Breast epithelium (tissue), 3 donors: ENCODE results near the gene ABTB1.

Experiments used
- POLR2AphosphoS5 ChIP-seq, 3 donors: sonication (generic); formaldehyde crosslinking; IDR thresholded peaks; one replicate each; pipeline ENCODE4 v1.6.1; 2017; ENCODE audit warnings: antibody characterized with exemption in 3 of 3
- TF ChIP-seq, protein P1 (sequence below), 3 donors: fragments of 450-650 bp; IDR thresholded peaks; one replicate each; pipeline ENCODE4 v1.5.1; 2016 to 2017; ENCODE audit warnings: antibody characterized with exemption in 3 of 3, mild to moderate bottlenecking in 3 of 3, moderate library complexity in 3 of 3

DNA sequence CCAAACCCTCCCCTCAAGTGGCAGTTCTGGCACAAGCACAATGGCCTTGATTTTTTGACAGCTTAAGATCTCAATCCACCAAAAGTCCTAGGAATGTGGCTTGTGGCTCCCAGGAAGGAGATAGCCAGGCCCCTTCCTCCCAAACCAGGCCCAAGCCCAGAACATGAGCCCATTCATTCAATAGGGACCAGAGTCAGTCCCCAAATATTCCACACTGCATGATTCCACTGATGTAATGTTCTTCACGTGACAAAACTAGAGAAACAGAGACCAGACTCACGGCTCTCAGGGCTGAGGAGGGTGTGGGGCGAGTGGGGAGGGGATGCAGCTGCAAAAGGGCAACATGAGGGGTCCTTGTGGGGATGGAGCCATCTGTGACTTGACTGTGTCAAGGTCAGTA lies 25.5 kb downstream of the ABTB1 start:
- TF ChIP-seq POLR2AphosphoS5 (IDR thresholded peaks at IDR 0.05) = no peak
- TF ChIP-seq, protein P1, sequence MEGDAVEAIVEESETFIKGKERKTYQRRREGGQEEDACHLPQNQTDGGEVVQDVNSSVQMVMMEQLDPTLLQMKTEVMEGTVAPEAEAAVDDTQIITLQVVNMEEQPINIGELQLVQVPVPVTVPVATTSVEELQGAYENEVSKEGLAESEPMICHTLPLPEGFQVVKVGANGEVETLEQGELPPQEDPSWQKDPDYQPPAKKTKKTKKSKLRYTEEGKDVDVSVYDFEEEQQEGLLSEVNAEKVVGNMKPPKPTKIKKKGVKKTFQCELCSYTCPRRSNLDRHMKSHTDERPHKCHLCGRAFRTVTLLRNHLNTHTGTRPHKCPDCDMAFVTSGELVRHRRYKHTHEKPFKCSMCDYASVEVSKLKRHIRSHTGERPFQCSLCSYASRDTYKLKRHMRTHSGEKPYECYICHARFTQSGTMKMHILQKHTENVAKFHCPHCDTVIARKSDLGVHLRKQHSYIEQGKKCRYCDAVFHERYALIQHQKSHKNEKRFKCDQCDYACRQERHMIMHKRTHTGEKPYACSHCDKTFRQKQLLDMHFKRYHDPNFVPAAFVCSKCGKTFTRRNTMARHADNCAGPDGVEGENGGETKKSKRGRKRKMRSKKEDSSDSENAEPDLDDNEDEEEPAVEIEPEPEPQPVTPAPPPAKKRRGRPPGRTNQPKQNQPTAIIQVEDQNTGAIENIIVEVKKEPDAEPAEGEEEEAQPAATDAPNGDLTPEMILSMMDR (IDR thresholded peaks at IDR 0.05) = no peak
